ENCODE results near the gene METAP1D.

Gene METAP1D

DNA sequence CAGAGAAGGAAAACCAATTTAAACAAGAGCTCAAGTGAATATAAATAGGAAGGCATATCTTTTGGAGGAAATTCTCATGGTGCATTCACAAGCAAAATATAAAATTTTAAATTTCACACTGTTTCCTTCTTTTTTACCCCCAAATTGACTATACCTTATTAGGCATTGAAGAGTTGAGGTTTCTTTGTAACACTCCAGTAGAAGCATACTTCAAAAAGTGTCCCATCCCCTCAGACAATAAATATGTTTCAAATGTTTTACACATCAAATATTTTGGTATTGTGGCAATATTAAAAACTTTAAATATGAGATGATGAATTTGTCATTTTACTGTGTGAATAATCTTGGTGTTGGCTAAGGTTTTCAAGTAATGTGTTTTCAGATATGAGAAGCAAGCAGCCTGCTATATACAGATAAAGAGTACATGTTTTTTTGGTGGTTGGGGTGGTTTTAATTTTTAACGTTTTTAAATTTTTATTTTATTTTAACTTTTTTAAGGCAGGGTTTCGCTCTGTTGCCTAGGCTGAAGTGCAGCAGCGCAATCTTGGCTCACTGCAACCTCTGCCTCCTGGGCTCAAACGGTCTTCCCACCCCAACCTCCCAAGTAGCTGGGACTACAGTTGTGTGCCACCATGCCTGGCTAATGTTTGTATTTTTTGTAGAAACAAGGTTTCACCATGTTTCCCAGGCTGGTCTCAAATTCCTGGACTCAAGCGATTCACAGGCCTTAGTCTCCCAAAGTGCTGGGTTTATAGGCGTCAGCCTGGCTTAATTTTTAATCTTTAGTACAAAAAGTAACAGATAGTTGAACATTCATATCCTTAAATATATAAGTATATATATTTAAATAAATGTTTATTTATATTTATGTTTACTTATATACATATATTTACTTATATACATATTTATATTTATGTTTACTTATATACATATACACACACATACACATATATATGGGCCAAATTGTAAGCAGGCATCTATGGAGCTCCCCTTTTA is 49.1 kb downstream of the METAP1D start:
- Histone ChIP-seq H3K79me2 (no peaks in the 10 kb centered on the region), H3K36me3 (ENCODE audit: control insufficient read depth, insufficient read depth, low read length) (no peaks in the 10 kb centered on the region), H3K4me3 (ENCODE audit: low read depth, low read length) (no peak overlapping the region), H3K9ac (no peak overlapping the region), H3K27me3 (ENCODE audit: control insufficient read depth, insufficient read depth, low read length) (no peaks in the 10 kb centered on the region), H2AFZ (no peak overlapping the region), H3K4me1 (no peaks in the 10 kb centered on the region), H3K9me3 (ENCODE audit: control insufficient read depth, low read length) (no peaks in the 10 kb centered on the region), H3K4me2 (ENCODE audit: low read length) (no peak overlapping the region), H3K27ac (no peak overlapping the region)
- TF ChIP-seq, protein P1, sequence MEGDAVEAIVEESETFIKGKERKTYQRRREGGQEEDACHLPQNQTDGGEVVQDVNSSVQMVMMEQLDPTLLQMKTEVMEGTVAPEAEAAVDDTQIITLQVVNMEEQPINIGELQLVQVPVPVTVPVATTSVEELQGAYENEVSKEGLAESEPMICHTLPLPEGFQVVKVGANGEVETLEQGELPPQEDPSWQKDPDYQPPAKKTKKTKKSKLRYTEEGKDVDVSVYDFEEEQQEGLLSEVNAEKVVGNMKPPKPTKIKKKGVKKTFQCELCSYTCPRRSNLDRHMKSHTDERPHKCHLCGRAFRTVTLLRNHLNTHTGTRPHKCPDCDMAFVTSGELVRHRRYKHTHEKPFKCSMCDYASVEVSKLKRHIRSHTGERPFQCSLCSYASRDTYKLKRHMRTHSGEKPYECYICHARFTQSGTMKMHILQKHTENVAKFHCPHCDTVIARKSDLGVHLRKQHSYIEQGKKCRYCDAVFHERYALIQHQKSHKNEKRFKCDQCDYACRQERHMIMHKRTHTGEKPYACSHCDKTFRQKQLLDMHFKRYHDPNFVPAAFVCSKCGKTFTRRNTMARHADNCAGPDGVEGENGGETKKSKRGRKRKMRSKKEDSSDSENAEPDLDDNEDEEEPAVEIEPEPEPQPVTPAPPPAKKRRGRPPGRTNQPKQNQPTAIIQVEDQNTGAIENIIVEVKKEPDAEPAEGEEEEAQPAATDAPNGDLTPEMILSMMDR (IDR thresholded peaks at IDR 0.05) = no peak

DNA sequence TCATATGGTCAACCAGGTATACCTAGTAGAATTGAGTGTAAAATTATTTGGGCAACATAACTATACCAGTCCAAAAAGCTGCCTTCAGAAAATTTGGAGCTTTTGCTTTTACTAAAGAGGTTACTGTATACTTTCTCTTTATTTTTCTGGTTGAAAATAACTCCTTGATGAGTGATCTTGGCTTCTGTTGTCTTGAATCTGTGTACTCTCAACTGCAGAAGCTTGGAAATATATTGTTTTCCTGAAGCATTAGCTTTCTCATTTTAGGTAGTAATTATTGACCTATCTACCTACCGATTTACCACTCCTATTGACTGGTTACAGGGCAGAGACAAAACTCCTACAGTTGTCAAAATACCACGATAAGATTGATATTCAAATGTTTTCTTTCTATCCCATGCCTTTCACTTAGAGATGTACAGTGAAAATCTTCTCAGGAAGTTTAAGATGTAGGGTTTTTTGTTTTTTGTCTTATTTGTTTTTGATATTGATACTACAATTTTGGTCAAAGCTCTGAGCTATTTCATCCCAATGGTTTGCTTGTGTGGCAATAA is 49.9 kb downstream of the METAP1D start:
- H3K79me2 ChIP-seq = no peaks in the 10 kb centered on the region
- H3K9ac ChIP-seq = no peak overlapping the region
- TF ChIP-seq, protein P1 (IDR thresholded peaks at IDR 0.05) = no peak
- H3K4me2 ChIP-seq (ENCODE audit: low read length) = no peak overlapping the region
- H3K27me3 ChIP-seq (ENCODE audit: control insufficient read depth, insufficient read depth, low read length) = no peaks in the 10 kb centered on the region
- H3K27ac ChIP-seq = no peak overlapping the region
- no peak overlapping the region for H2AFZ ChIP-seq
- H3K36me3 ChIP-seq (ENCODE audit: control insufficient read depth, insufficient read depth, low read length) = no peaks in the 10 kb centered on the region
- H3K9me3 ChIP-seq (ENCODE audit: control insufficient read depth, low read length) = no peaks in the 10 kb centered on the region
- no peak overlapping the region for H3K4me3 ChIP-seq (ENCODE audit: low read depth, low read length)
- no peaks in the 10 kb centered on the region for H3K4me1 ChIP-seq

GRCh38 chr2:172050479-172051125 is 50.8 kb downstream of the METAP1D start:
- TF ChIP-seq, protein P1 (IDR thresholded peaks at IDR 0.05) = no peak
- no peaks in the 10 kb centered on the region for H3K36me3 ChIP-seq (ENCODE audit: control insufficient read depth, insufficient read depth, low read length)
- H3K79me2 ChIP-seq = no peaks in the 10 kb centered on the region
- no peak overlapping the region for H3K27ac ChIP-seq
- H3K4me2 ChIP-seq (ENCODE audit: low read length) = no peak overlapping the region
- H3K4me3 ChIP-seq (ENCODE audit: low read depth, low read length) = no peak overlapping the region
- H3K9ac ChIP-seq = no peak overlapping the region
- H3K27me3 ChIP-seq (ENCODE audit: control insufficient read depth, insufficient read depth, low read length) = no peaks in the 10 kb centered on the region
- no peaks in the 10 kb centered on the region for H3K9me3 ChIP-seq (ENCODE audit: control insufficient read depth, low read length)
- H3K4me1 ChIP-seq = no peaks in the 10 kb centered on the region
- no peak overlapping the region for H2AFZ ChIP-seq

DNA sequence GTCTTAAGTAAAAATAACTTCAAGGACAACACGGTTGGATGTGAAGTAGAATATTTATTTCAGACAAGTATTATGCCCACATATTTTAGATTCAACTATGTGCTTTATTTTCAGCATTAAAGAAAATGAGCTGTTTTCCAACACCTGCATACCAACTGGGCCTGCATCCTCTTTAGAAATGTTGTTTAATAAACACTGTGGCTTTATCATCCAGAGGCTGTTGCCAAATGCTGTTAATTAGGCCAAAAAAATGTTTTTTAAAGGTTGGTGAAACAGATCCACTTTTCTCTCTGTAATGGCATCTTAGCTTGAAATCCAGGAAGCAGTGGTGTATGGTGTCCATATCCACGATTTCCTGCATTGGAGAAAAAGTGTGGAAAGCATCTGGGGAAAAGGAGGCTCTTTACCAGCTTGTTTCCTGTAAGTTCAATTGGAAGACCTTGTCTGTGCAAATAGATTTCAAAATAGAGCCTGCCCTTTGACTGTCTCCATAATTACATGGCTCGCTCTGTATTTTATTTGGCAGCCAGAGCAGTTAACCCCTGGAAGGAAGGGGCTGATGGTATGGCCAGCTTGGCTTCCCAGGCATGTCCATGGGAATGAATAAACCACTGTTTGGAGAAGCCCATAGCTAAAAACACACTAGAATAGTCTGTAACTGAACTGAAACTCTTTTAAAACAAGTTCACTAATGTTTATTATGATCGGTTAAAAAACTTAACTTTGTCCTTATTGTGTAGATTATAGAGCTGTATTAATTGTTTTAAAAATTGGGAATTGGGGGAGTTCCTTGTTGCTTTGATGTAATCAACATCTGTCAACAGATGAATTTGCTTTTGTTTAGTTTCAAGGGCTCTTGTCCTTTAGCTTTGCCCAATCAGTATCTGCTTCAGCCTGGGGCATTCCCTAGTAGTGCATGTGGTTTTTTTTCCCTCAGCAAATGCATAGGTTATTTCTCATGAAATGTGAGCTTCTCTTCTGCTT is 52.5 kb downstream of the METAP1D start:
- TF ChIP-seq, protein P1 (IDR thresholded peaks at IDR 0.05) = no peak
- H3K9me3 ChIP-seq (ENCODE audit: control insufficient read depth, low read length) = no peaks in the 10 kb centered on the region
- no peaks in the 10 kb centered on the region for H3K27me3 ChIP-seq (ENCODE audit: control insufficient read depth, insufficient read depth, low read length)
- H3K27ac ChIP-seq = no peak overlapping the region
- H3K79me2 ChIP-seq = no peaks in the 10 kb centered on the region
- H3K4me1 ChIP-seq = no peaks in the 10 kb centered on the region
- H3K4me3 ChIP-seq (ENCODE audit: low read depth, low read length) = no peak overlapping the region
- H3K9ac ChIP-seq = no peak overlapping the region
- no peak overlapping the region for H3K4me2 ChIP-seq (ENCODE audit: low read length)
- H3K36me3 ChIP-seq (ENCODE audit: control insufficient read depth, insufficient read depth, low read length) = no peaks in the 10 kb centered on the region
- H2AFZ ChIP-seq = no peak overlapping the region

Measured in parathyroid adenoma (tissue), 2 donors.